HepG2 (cell line): ENCODE data around the gene AP3B2. TPM values are rescaled to one million over a fixed set of nuclear protein-coding genes. Genes with fewer than 3 reads are reported as not detected.
A peak's percentile ranks its signal among the peaks of the same experiment; 100 is the strongest.

Experiments used
- HOMEZ ChIP-seq: IDR thresholded peaks from 2 replicates; pipeline ENCODE4 v1.6.1; 2016; ENCODE audit warnings: low read depth
- KAT7 ChIP-seq: IDR thresholded peaks from 2 replicates; pipeline ENCODE4 v1.6.1; 2018; ENCODE audit warnings: borderline replicate concordance, missing compliant biosample characterization
- MAFG ChIP-seq: sonication (generic); formaldehyde crosslinking; IDR thresholded peaks from 2 replicates; pipeline ENCODE4 v1.5.1; 2020; ENCODE audit warnings: mild to moderate bottlenecking, missing genetic modification reagents
- NFKB2 ChIP-seq: sonication (generic); formaldehyde crosslinking; IDR thresholded peaks from 2 replicates; pipeline ENCODE4 v1.4.0; 2020; ENCODE audit warnings: missing genetic modification reagents, borderline replicate concordance
- PCBP1 ChIP-seq: fragments of 200-400 bp; formaldehyde crosslinking; IDR thresholded peaks from 2 replicates; pipeline ENCODE4 v1.6.1; 2017; ENCODE audit warnings: mild to moderate bottlenecking, low read depth, low read length, borderline replicate concordance
- PHF5A ChIP-seq: IDR thresholded peaks from one replicate; pipeline ENCODE4 v1.6.1; 2018; ENCODE audit warnings: low read depth, missing genetic modification reagents; ENCODE audit not compliant: unreplicated experiment
- TP53 ChIP-seq: sonication (generic); formaldehyde crosslinking; conservative IDR thresholded peaks from 2 replicates; pipeline ENCODE4 v1.4.0; 2020; ENCODE audit warnings: missing genetic modification reagents
- TSC22D2 ChIP-seq: sonication (generic); formaldehyde crosslinking; IDR thresholded peaks from 2 replicates; pipeline ENCODE4 v1.5.1; 2020; ENCODE audit warnings: missing genetic modification reagents, mild to moderate bottlenecking, borderline replicate concordance
- YEATS4 ChIP-seq: sonication (generic); formaldehyde crosslinking; IDR thresholded peaks from 2 replicates; pipeline ENCODE4 v1.4.0; 2020; ENCODE audit warnings: missing genetic modification reagents, borderline replicate concordance
- ZBTB14 ChIP-seq: sonication (generic); formaldehyde crosslinking; IDR thresholded peaks from 2 replicates; pipeline ENCODE4 v1.4.0; 2020; ENCODE audit warnings: missing genetic modification reagents
- ZFP36 ChIP-seq: fragments of 150-350 bp; IDR thresholded peaks from 2 replicates; pipeline ENCODE4 v1.6.1; 2018; ENCODE audit warnings: borderline replicate concordance, low read length, low read depth; ENCODE audit not compliant: partially characterized antibody
- ZMYM3 ChIP-seq: sonication (generic); formaldehyde crosslinking; IDR thresholded peaks from 2 replicates; pipeline ENCODE4 v1.5.1; 2020; ENCODE audit warnings: mild to moderate bottlenecking, missing genetic modification reagents
- ZNF205 ChIP-seq: IDR thresholded peaks from 2 replicates; pipeline ENCODE4 v1.6.1; 2018; ENCODE audit warnings: missing biosample characterization, missing genetic modification reagents
- ZNF556 ChIP-seq: sonication (generic); formaldehyde crosslinking; IDR thresholded peaks from 2 replicates; pipeline ENCODE4 v1.4.0; 2020; ENCODE audit warnings: mild to moderate bottlenecking, missing genetic modification reagents, borderline replicate concordance
- ZNF598 ChIP-seq: sonication (generic); formaldehyde crosslinking; IDR thresholded peaks from 2 replicates; pipeline ENCODE4 v1.5.1; 2020; ENCODE audit warnings: mild to moderate bottlenecking, missing genetic modification reagents, borderline replicate concordance
- ZNF747 ChIP-seq: sonication (generic); formaldehyde crosslinking; IDR thresholded peaks from 2 replicates; pipeline ENCODE4 v1.8.1; 2023; ENCODE audit warnings: missing genetic modification reagents, mild to moderate bottlenecking, borderline replicate concordance
- ZSCAN29 ChIP-seq: sonication (generic); formaldehyde crosslinking; conservative IDR thresholded peaks from 2 replicates; pipeline ENCODE4 v1.4.0; 2020; ENCODE audit warnings: mild to moderate bottlenecking, missing genetic modification reagents
- polyA plus RNA-seq, 8 experiments: library from polyadenylated mRNA; depleted of rRNA in 3 of 8; stranded (reverse) in 7 of 8; unstranded in 1 of 8; fragments of >200 nt; fragmentation: Illumina TruSeq in 4 of 8; extraction: Trizol in 4 of 8; gene quantifications; 2 replicates each; pipeline versions ENCODE4 v1.2.1 to v1.2.3, GENCODE V29; 2011 to 2016; ENCODE audit warnings: low read depth in 4 of 8, missing spikeins in 1 of 8, mixed read lengths in 1 of 8; ENCODE audit not compliant: insufficient read depth in 1 of 8
- total RNA-seq, 5 experiments: library from RNA; depleted of rRNA; stranded (reverse); fragments of >200 nt; fragmentation: Illumina TruSeq; extraction: Trizol; gene quantifications; 2 replicates each; pipeline ENCODE4 v1.2.3, GENCODE V29; 2016; ENCODE audit warnings: low read depth in 1 of 5
- TF ChIP-seq, protein P1 (sequence below): sonication (generic); formaldehyde crosslinking; IDR thresholded peaks from 2 replicates; pipeline ENCODE4 v1.5.1; 2020; ENCODE audit warnings: missing genetic modification reagents, mild to moderate bottlenecking, borderline replicate concordance
- TF ChIP-seq, protein P2 (sequence below): sonication (generic); formaldehyde crosslinking; conservative IDR thresholded peaks from 2 replicates; pipeline ENCODE4 v1.8.0; 2022; ENCODE audit warnings: mild to moderate bottlenecking, moderate library complexity, missing genetic modification reagents
- TF ChIP-seq, protein P3 (sequence below): IDR thresholded peaks from 2 replicates; pipeline ENCODE4 v1.6.1; 2012; ENCODE audit warnings: low read depth, low read length, improper control_type of control experiment
- TF ChIP-seq, protein P4 (sequence below): sonication (generic); formaldehyde crosslinking; IDR thresholded peaks from 2 replicates; pipeline ENCODE4 v1.4.0; 2020; ENCODE audit warnings: missing genetic modification reagents

The AP3B2 gene
- total and polyA plus RNA-seq, 2 of the 13 experiments (the other 11 are each of a cell fraction or from before 2014, with no cell fraction given), result not detected

GRCh38 chr15:82663186-82663600 is 46.5 kb downstream of the AP3B2 start (continued):
- TF ChIP-seq ZNF747, result no peak
- TF ChIP-seq NFKB2 (CRISPR knock-in tag), result peak; percentile 92; the same call in 1 of the 2 replicates
- TF ChIP-seq, protein P1, sequence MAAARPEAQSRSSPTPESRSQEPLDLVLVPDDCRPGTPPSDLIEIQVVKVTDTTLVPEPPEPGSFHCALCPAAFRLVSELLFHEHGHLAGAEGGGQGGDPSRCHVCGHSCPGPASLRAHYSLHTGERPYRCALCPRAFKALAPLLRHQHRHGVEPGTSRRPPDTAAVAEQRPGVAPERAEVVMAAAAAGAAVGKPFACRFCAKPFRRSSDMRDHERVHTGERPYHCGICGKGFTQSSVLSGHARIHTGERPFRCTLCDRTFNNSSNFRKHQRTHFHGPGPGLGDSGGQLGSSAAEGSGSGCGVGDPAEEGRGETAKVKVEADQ, result peak; percentile 68; the same call in 1 of the 2 replicates
- TF ChIP-seq PHF5A (CRISPR knock-in tag), result no peak
- no peak for TF ChIP-seq MAFG
- no peak for TF ChIP-seq PCBP1
- no peak for TF ChIP-seq ZFP36
- no peak for TF ChIP-seq ZNF205 (CRISPR knock-in tag)
- TF ChIP-seq, protein P2, sequence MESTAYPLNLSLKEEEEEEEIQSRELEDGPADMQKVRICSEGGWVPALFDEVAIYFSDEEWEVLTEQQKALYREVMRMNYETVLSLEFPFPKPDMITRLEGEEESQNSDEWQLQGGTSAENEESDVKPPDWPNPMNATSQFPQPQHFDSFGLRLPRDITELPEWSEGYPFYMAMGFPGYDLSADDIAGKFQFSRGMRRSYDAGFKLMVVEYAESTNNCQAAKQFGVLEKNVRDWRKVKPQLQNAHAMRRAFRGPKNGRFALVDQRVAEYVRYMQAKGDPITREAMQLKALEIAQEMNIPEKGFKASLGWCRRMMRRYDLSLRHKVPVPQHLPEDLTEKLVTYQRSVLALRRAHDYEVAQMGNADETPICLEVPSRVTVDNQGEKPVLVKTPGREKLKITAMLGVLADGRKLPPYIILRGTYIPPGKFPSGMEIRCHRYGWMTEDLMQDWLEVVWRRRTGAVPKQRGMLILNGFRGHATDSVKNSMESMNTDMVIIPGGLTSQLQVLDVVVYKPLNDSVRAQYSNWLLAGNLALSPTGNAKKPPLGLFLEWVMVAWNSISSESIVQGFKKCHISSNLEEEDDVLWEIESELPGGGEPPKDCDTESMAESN (CRISPR knock-in tag), result no peak
- TF ChIP-seq ZNF556 (CRISPR knock-in tag), result no peak
- no peak for TF ChIP-seq KAT7
- no peak; the same call in 1 of the 2 replicates for TF ChIP-seq HOMEZ
- no peak for TF ChIP-seq ZBTB14 (CRISPR knock-in tag)
- no peak for TF ChIP-seq ZSCAN29 (CRISPR knock-in tag)
- TF ChIP-seq ZNF598, result no peak
- TF ChIP-seq, protein P3, sequence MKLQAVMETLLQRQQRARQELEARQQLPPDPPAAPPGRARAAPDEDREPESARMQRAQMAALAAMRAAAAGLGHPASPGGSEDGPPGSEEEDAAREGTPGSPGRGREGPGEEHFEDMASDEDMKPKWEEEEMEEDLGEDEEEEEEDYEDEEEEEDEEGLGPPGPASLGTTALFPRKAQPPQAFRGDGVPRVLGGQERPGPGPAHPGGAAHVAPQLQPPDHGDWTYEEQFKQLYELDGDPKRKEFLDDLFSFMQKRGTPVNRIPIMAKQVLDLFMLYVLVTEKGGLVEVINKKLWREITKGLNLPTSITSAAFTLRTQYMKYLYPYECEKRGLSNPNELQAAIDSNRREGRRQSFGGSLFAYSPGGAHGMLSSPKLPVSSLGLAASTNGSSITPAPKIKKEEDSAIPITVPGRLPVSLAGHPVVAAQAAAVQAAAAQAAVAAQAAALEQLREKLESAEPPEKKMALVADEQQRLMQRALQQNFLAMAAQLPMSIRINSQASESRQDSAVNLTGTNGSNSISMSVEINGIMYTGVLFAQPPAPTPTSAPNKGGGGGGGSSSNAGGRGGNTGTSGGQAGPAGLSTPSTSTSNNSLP, result no peak
- TF ChIP-seq, protein P4, sequence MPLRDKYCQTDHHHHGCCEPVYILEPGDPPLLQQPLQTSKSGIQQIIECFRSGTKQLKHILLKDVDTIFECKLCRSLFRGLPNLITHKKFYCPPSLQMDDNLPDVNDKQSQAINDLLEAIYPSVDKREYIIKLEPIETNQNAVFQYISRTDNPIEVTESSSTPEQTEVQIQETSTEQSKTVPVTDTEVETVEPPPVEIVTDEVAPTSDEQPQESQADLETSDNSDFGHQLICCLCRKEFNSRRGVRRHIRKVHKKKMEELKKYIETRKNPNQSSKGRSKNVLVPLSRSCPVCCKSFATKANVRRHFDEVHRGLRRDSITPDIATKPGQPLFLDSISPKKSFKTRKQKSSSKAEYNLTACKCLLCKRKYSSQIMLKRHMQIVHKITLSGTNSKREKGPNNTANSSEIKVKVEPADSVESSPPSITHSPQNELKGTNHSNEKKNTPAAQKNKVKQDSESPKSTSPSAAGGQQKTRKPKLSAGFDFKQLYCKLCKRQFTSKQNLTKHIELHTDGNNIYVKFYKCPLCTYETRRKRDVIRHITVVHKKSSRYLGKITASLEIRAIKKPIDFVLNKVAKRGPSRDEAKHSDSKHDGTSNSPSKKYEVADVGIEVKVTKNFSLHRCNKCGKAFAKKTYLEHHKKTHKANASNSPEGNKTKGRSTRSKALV, result peak; percentile 67; the same call in 1 of the 2 replicates
- peak; percentile 88 for TF ChIP-seq TSC22D2
- TF ChIP-seq ZMYM3, result no peak
- no peak for TF ChIP-seq TP53 (CRISPR knock-in tag)
- 0 out of 2 replicates have a peak, but pooled peaks have one; percentile 29 for TF ChIP-seq YEATS4 (CRISPR knock-in tag)
